Progenitor cell of endocrine pancreas (in vitro differentiated cells): ENCODE results near the gene ZNF157. TPM values are rescaled to one million over a fixed set of nuclear protein-coding genes. Genes with fewer than 3 reads are reported as not detected.
A peak's percentile ranks its signal among the peaks of the same experiment; 100 is the strongest.

Experiments used
- DNase-seq: peaks from one replicate; pipeline ENCODE4 v3.0.0; 2021; ENCODE audit warnings: low spot score; ENCODE audit not compliant: unreplicated experiment
- H3K27ac Mint-ChIP-seq: 2 replicates; pipeline ENCODE4 v1.8.0; 2021; ENCODE audit warnings: mild to moderate bottlenecking, moderate library complexity, mixed read lengths
- H3K27me3 Mint-ChIP-seq: 2 replicates; pipeline ENCODE4 v1.8.0; 2021; ENCODE audit warnings: mixed read lengths
- H3K36me3 Mint-ChIP-seq: 2 replicates; pipeline ENCODE4 v1.8.0; 2022; ENCODE audit warnings: mixed read lengths; ENCODE audit not compliant: insufficient read depth
- H3K4me1 Mint-ChIP-seq: 2 replicates; pipeline ENCODE4 v1.8.0; 2021; ENCODE audit warnings: low read depth, mixed read lengths
- H3K4me3 Mint-ChIP-seq: 2 replicates; pipeline ENCODE4 v1.8.0; 2021; ENCODE audit warnings: low read depth, mild to moderate bottlenecking, moderate library complexity, mixed read lengths
- H3K9me3 Mint-ChIP-seq: 2 replicates; pipeline ENCODE4 v1.8.0; 2021; ENCODE audit warnings: low read depth, mixed read lengths
- CTCF ChIP-seq: fragments of 200-600 bp; sonication (generic); IDR thresholded peaks from one replicate; pipeline ENCODE4 v1.5.0; 2021; ENCODE audit warnings: antibody characterized with exemption, mild to moderate bottlenecking; ENCODE audit not compliant: unreplicated experiment
- total RNA-seq: library from RNA; stranded (reverse); gene quantifications from 2 replicates; pipeline ENCODE4 v1.2.1, GENCODE V29; 2021

ZNF157 gene
- total RNA-seq, 1 donor from 2014 or later: 2.0 TPM

GRCh38 chrX:47358387-47359065 is 11.9 kb upstream of the ZNF157 start:
- peaks cover 8% of the 10 kb centered on the region for H3K4me1 Mint-ChIP-seq
- peaks cover 2% of the 10 kb centered on the region for H3K36me3 Mint-ChIP-seq
- H3K27me3 Mint-ChIP-seq: no peaks in the 10 kb centered on the region
- no peak for TF ChIP-seq CTCF
- DNase-seq: no peak
- no peak overlapping the region for H3K4me3 Mint-ChIP-seq
- H3K27ac Mint-ChIP-seq: no peak overlapping the region
- peaks cover 19% of the 10 kb centered on the region for H3K9me3 Mint-ChIP-seq

- H3K4me1 Mint-ChIP-seq: peaks cover 10% of the 10 kb centered on the region
- no peak for TF ChIP-seq CTCF
- no peak overlapping the region for H3K4me3 Mint-ChIP-seq
- peaks cover 22% of the 10 kb centered on the region for H3K9me3 Mint-ChIP-seq
- H3K27ac Mint-ChIP-seq: no peak overlapping the region
- DNase-seq: no peak
- peaks cover 2% of the 10 kb centered on the region for H3K36me3 Mint-ChIP-seq
- H3K27me3 Mint-ChIP-seq: no peaks in the 10 kb centered on the region
Observed at GRCh38 chrX:47360423-47361179, 9.8 kb upstream of the ZNF157 start.

GRCh38 chrX:47361538-47362511 is 8.6 kb upstream of the ZNF157 start:
- H3K4me1 Mint-ChIP-seq: peaks cover 10% of the 10 kb centered on the region
- peak; percentile 58 for DNase-seq
- peak overlapping the region; percentile 74 for H3K4me3 Mint-ChIP-seq
- TF ChIP-seq CTCF: no peak
- no peaks in the 10 kb centered on the region for H3K27me3 Mint-ChIP-seq
- H3K27ac Mint-ChIP-seq: peak overlapping the region; percentile 99
- H3K36me3 Mint-ChIP-seq: peaks cover 2% of the 10 kb centered on the region
- H3K9me3 Mint-ChIP-seq: peaks cover 21% of the 10 kb centered on the region

GRCh38 chrX:47366041-47366722 is 4.2 kb upstream of the ZNF157 start:
- H3K9me3 Mint-ChIP-seq: peaks cover 16% of the 10 kb centered on the region
- H3K36me3 Mint-ChIP-seq: peaks cover 1% of the 10 kb centered on the region
- no peak for TF ChIP-seq CTCF
- H3K27ac Mint-ChIP-seq: peak overlapping the region; percentile 95
- H3K4me1 Mint-ChIP-seq: peaks cover 10% of the 10 kb centered on the region
- peak overlapping the region; percentile 80 for H3K4me3 Mint-ChIP-seq
- H3K27me3 Mint-ChIP-seq: no peaks in the 10 kb centered on the region
- peak; percentile 45 for DNase-seq
